22Rv1 (cell line): ENCODE measurements around the gene SCNN1G.

Source experiments
- H3K27ac ChIP-seq: fragments of 450-650 bp; 2 replicates; pipeline ENCODE4 v1.5.1; 2017
- CTCF ChIP-seq: fragments of 450-650 bp; IDR thresholded peaks from 2 replicates; pipeline ENCODE4 v1.5.1; 2017; ENCODE audit warnings: mild to moderate bottlenecking
- ZFX ChIP-seq: fragments of 450-650 bp; IDR thresholded peaks from 2 replicates; pipeline ENCODE4 v1.6.1; 2017; ENCODE audit warnings: antibody characterized with exemption, borderline replicate concordance

SCNN1G gene

GRCh38 chr16:23182206-23182678 is 303 bp upstream of the SCNN1G start:
- no peak overlapping the region for H3K27ac ChIP-seq
- TF ChIP-seq ZFX (no peak), CTCF (peak; percentile 98)

GRCh38 chr16:23183543-23183862 is 958 bp downstream of the SCNN1G start:
- TF ChIP-seq CTCF, result no peak
- no peak for TF ChIP-seq ZFX
- H3K27ac ChIP-seq, result no peak overlapping the region

- H3K27ac ChIP-seq, result no peak overlapping the region
- no peak for TF ChIP-seq ZFX
- no peak for TF ChIP-seq CTCF
Measured at GRCh38 chr16:23185656-23186055, 3.1 kb downstream of the SCNN1G start.

GRCh38 chr16:23186171-23186570 is 3.6 kb downstream of the SCNN1G start:
- TF ChIP-seq ZFX (no peak), CTCF (no peak)
- no peak overlapping the region for H3K27ac ChIP-seq

- no peak overlapping the region for H3K27ac ChIP-seq
- TF ChIP-seq CTCF (no peak), ZFX (no peak)
Measured at GRCh38 chr16:23187341-23187740, 4.8 kb downstream of the SCNN1G start.

- no peak for TF ChIP-seq ZFX
- no peak for TF ChIP-seq CTCF
- no peak overlapping the region for H3K27ac ChIP-seq
Measured at GRCh38 chr16:23188911-23189310, 6.4 kb downstream of the SCNN1G start.

- H3K27ac ChIP-seq, result no peak overlapping the region
- TF ChIP-seq ZFX (no peak), CTCF (no peak)
Measured at GRCh38 chr16:23194497-23195221, 12.1 kb downstream of the SCNN1G start.
